Keratinocyte (primary cell): ENCODE data around the gene WNT9B. TPM values are rescaled to one million over a fixed set of nuclear protein-coding genes. Genes with fewer than 3 reads are reported as not detected.

Experiments used
- DNase-seq: peaks from one replicate; pipeline ENCODE4 v3.0.0-alpha.2; 2011; ENCODE audit warnings: low read depth, missing footprints, low spot score
- FAIRE-seq: peaks from 2 replicates; lab custom pipeline; 2011; peaks lifted over from hg19 to GRCh38; lab: Jason Lieb, UNC
- H2AFZ ChIP-seq: 2 replicates; pipeline ENCODE4 v1.6.0; 2012; ENCODE audit warnings: low read length, control low read depth, inconsistent platforms; ENCODE audit not compliant: control insufficient read depth
- H3K27ac ChIP-seq: 2 replicates; pipeline ENCODE4 v1.5.1; 2011; ENCODE audit warnings: low read length; ENCODE audit not compliant: control insufficient read depth, insufficient read depth
- H3K27me3 ChIP-seq: 3 replicates; pipeline ENCODE4 v1.6.0; 2011; ENCODE audit warnings: low read length; ENCODE audit not compliant: control insufficient read depth, insufficient read depth; ENCODE audit errors: extremely low read depth
- H3K36me3 ChIP-seq, 2 experiments: 2 replicates in 1 of 2; 3 replicates in 1 of 2; pipeline ENCODE4 v1.5.1; 2011; ENCODE audit warnings: low read length in 2 of 2, mild to moderate bottlenecking in 1 of 2; ENCODE audit not compliant: control insufficient read depth in 2 of 2, insufficient read depth in 2 of 2; ENCODE audit errors: extremely low read depth in 1 of 2
- H3K4me1 ChIP-seq: 3 replicates; pipeline ENCODE4 v1.5.1; 2011; ENCODE audit warnings: low read length; ENCODE audit not compliant: control insufficient read depth, insufficient read depth; ENCODE audit errors: extremely low read depth
- H3K4me2 ChIP-seq: 3 replicates; pipeline ENCODE4 v1.6.0; 2011; ENCODE audit warnings: low read depth, low read length; ENCODE audit not compliant: control insufficient read depth, insufficient read depth; ENCODE audit errors: extremely low read depth
- H3K4me3 ChIP-seq, 3 experiments: fragments of 200-600 bp in 1 of 3; sonication (generic) in 1 of 3; 2 replicates in 2 of 3; 3 replicates in 1 of 3; pipeline ENCODE4 v1.5.1; 2011 to 2016; ENCODE audit warnings: low read length in 3 of 3, mild to moderate bottlenecking in 3 of 3, control low read depth in 2 of 3, inconsistent platforms in 1 of 3, low read depth in 1 of 3, mixed read lengths in 1 of 3, mixed run types in 1 of 3, moderate library complexity in 1 of 3; ENCODE audit not compliant: control insufficient read depth in 2 of 3, insufficient read depth in 2 of 3; ENCODE audit errors: extremely low read depth in 1 of 3
- H3K79me2 ChIP-seq: 2 replicates; pipeline ENCODE4 v1.6.0; 2012; ENCODE audit warnings: low read length; ENCODE audit not compliant: control insufficient read depth, insufficient read depth
- H3K9ac ChIP-seq: 3 replicates; pipeline ENCODE4 v1.6.0; 2011; ENCODE audit warnings: low read length; ENCODE audit not compliant: control insufficient read depth, insufficient read depth; ENCODE audit errors: extremely low read depth
- H3K9me1 ChIP-seq: 3 replicates; pipeline ENCODE4 v1.6.0; 2011; ENCODE audit warnings: low read length; ENCODE audit not compliant: control insufficient read depth, insufficient read depth; ENCODE audit errors: extremely low read depth
- H3K9me3 ChIP-seq: 2 replicates; pipeline ENCODE4 v1.5.1; 2012; ENCODE audit warnings: low read depth, low read length; ENCODE audit not compliant: control insufficient read depth
- H4K20me1 ChIP-seq: 3 replicates; pipeline ENCODE4 v1.6.0; 2011; ENCODE audit warnings: low read length; ENCODE audit not compliant: control insufficient read depth, insufficient read depth; ENCODE audit errors: extremely low read depth
- CTCF ChIP-seq, 3 experiments: IDR thresholded peaks in 1 of 3; conservative IDR thresholded peaks in 1 of 3; optimal IDR thresholded peaks in 1 of 3; 2 replicates in 2 of 3; 3 replicates in 1 of 3; pipeline versions ENCODE3 to v1.5.1; 2011; ENCODE audit warnings: low read length in 3 of 3, mild to moderate bottlenecking in 3 of 3, moderate library complexity in 2 of 3, control low read depth in 1 of 3, inconsistent platforms in 1 of 3; ENCODE audit not compliant: insufficient read depth in 2 of 3; ENCODE audit errors: extremely low read depth in 1 of 3
- EZH2 ChIP-seq: IDR thresholded peaks from one replicate; pipeline ENCODE4 v1.6.1; 2012; ENCODE audit warnings: inconsistent platforms, mild to moderate bottlenecking, low read length, moderate library complexity
- dilution Hi-C: fragments of 300-500 bp; cut with MboI; formaldehyde crosslinking; loops from one replicate; pipeline ENCODE4 v1.7.0; 2020; ENCODE audit warnings: low sequenced_read_pairs; ENCODE audit not compliant: extremely low pct_ligation_motif_present
- polyA plus RNA-seq, 5 experiments: library from polyadenylated mRNA; depleted of rRNA in 3 of 5; stranded (reverse) in 3 of 5; stranded (forward) in 1 of 5; unstranded in 1 of 5; fragments of >200 nt; gene quantifications; 1 replicate in 1 of 5; 2 replicates in 3 of 5; 3 replicates in 1 of 5; pipeline versions ENCODE4 v1.2.1 to v1.2.3, GENCODE V29; 2011 to 2012; ENCODE audit warnings: missing spikeins in 2 of 5, low read depth in 1 of 5, low replicate concordance in 1 of 5

Gene WNT9B
- polyA plus RNA-seq, 1 donor (not counting 4 experiments of a cell fraction or from before 2014, with no cell fraction given), result not detected

- no peaks in the 10 kb centered on the region for H3K9me3 ChIP-seq
- H3K79me2 ChIP-seq, result no peaks in the 10 kb centered on the region
- DNase-seq (no peak), FAIRE-seq (no peak)
- no peaks in the 10 kb centered on the region for H4K20me1 ChIP-seq
- no peaks in the 10 kb centered on the region for H3K9me1 ChIP-seq
- no peak overlapping the region for H2AFZ ChIP-seq
- no peak overlapping the region for H3K27ac ChIP-seq
- H3K27me3 ChIP-seq, result peaks cover 12% of the 10 kb centered on the region
- no peak overlapping the region for H3K4me2 ChIP-seq
- H3K9ac ChIP-seq, result no peak overlapping the region
- no peak overlapping the region for H3K4me3 ChIP-seq
- H3K4me1 ChIP-seq, result no peaks in the 10 kb centered on the region
- dilution Hi-C loops, result no loop called here
- no peaks in the 10 kb centered on the region for H3K36me3 ChIP-seq
- no peak for TF ChIP-seq CTCF (optimal IDR thresholded peaks at IDR 0.05 in 1 of 3, IDR thresholded peaks at IDR 0.05 in 1 of 3, conservative IDR thresholded peaks at IDR 0.05 in 1 of 3; ENCODE audit: extremely low read depth in 1 of 3, insufficient read depth in 2 of 3, low read length in 3 of 3)
- TF ChIP-seq EZH2, result no peak
Observed at GRCh38 chr17:46883871-46884520, 32.6 kb downstream of the WNT9B start.

GRCh38 chr17:46884552-46884951, 33.2 kb downstream of the WNT9B start:
- H3K9me3 ChIP-seq, result no peaks in the 10 kb centered on the region
- no peak overlapping the region for H3K9ac ChIP-seq
- FAIRE-seq, result no peak
- no peaks in the 10 kb centered on the region for H3K79me2 ChIP-seq
- TF ChIP-seq EZH2, result no peak
- no peak for TF ChIP-seq CTCF (optimal IDR thresholded peaks at IDR 0.05 in 1 of 3, IDR thresholded peaks at IDR 0.05 in 1 of 3, conservative IDR thresholded peaks at IDR 0.05 in 1 of 3; ENCODE audit: extremely low read depth in 1 of 3, insufficient read depth in 2 of 3, low read length in 3 of 3)
- H2AFZ ChIP-seq, result no peak overlapping the region
- H3K27me3 ChIP-seq, result peaks cover 17% of the 10 kb centered on the region
- no peaks in the 10 kb centered on the region for H4K20me1 ChIP-seq
- no peak for DNase-seq
- no peak overlapping the region for H3K4me2 ChIP-seq
- H3K9me1 ChIP-seq, result no peaks in the 10 kb centered on the region
- no peaks in the 10 kb centered on the region for H3K36me3 ChIP-seq
- H3K4me1 ChIP-seq, result no peaks in the 10 kb centered on the region
- dilution Hi-C loops, result no loop called here
- H3K4me3 ChIP-seq, result no peak overlapping the region
- no peak overlapping the region for H3K27ac ChIP-seq
